Measurements from ENCODE around the gene MARCKS. TPM values are rescaled to one million over a fixed set of nuclear protein-coding genes. Genes with fewer than 3 reads are reported as not detected.

The MARCKS gene
- total and polyA plus RNA-seq, 2 of the 13 experiments (the other 11 are each of a cell fraction or from before 2014, with no cell fraction given): 30.5 to 39.5 TPM

DNA sequence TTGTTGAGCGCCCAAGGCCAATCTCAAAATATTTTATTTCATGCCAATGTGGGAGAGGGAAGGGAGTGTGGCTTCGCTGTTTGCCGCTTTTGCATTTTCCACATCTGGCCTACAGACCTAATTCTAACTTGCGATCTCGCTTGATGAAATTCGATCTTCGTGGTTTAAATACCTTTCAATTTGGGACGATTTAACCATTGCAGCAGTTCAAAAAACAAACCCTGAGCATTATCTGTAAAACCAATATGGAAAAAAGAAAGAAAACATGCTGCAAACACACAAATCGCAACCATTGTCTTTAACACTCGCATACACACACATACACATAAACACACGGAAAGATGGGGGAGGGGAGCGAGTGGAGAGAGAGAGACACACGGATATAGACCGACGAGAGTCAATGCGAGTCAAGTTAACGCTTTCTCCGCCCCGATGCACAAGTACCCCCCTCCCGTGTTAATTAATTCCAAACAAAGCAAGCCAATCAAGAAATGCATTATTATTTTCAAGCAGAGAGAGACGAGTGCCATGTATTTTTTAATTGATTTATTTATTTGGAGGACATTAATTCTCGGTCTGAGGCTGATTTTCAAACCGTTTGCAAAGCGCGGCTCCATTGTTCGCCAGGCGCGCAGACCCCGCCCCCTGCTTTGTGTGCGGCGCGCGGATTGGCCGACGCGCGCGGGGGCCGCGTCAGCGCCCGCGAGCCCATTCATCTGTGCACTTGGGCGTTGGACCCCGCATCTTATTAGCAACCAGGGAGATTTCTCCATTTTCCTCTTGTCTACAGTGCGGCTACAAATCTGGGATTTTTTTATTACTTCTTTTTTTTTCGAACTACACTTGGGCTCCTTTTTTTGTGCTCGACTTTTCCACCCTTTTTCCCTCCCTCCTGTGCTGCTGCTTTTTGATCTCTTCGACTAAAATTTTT lies at the start of gene MARCKS (continued):
- peak; percentile 58 for TF ChIP-seq ZNF124 (CRISPR knock-in tag; IDR thresholded peaks at IDR 0.05)
- TF ChIP-seq RFX5 (IDR thresholded peaks at IDR 0.05; ENCODE audit: low read depth, low read length): 0 out of 2 replicates have a peak, but pooled peaks have one; percentile 18
- TF ChIP-seq SIN3A (IDR thresholded peaks at IDR 0.05; ENCODE audit: borderline replicate concordance, low read depth, low read length): peak; percentile 69; the same call in 1 of the 2 replicates
- TF ChIP-seq PHF20 (CRISPR knock-in tag; IDR thresholded peaks at IDR 0.05): 0 out of 2 replicates have a peak, but pooled peaks have one; percentile 20
- no peak for TF ChIP-seq NFE2 (CRISPR knock-in tag; IDR thresholded peaks at IDR 0.05)
- TF ChIP-seq GATAD2A (CRISPR knock-in tag; IDR thresholded peaks at IDR 0.05): no peak
- TF ChIP-seq MXI1 (IDR thresholded peaks at IDR 0.05; ENCODE audit: borderline replicate concordance, low read depth, low read length): peak; percentile 8; the same call in 1 of the 3 replicates
- TF ChIP-seq ZFP37 (CRISPR knock-in tag; IDR thresholded peaks at IDR 0.05; ENCODE audit: borderline replicate concordance): no peak; the same call in 1 of the 2 replicates
- TF ChIP-seq, protein P1, sequence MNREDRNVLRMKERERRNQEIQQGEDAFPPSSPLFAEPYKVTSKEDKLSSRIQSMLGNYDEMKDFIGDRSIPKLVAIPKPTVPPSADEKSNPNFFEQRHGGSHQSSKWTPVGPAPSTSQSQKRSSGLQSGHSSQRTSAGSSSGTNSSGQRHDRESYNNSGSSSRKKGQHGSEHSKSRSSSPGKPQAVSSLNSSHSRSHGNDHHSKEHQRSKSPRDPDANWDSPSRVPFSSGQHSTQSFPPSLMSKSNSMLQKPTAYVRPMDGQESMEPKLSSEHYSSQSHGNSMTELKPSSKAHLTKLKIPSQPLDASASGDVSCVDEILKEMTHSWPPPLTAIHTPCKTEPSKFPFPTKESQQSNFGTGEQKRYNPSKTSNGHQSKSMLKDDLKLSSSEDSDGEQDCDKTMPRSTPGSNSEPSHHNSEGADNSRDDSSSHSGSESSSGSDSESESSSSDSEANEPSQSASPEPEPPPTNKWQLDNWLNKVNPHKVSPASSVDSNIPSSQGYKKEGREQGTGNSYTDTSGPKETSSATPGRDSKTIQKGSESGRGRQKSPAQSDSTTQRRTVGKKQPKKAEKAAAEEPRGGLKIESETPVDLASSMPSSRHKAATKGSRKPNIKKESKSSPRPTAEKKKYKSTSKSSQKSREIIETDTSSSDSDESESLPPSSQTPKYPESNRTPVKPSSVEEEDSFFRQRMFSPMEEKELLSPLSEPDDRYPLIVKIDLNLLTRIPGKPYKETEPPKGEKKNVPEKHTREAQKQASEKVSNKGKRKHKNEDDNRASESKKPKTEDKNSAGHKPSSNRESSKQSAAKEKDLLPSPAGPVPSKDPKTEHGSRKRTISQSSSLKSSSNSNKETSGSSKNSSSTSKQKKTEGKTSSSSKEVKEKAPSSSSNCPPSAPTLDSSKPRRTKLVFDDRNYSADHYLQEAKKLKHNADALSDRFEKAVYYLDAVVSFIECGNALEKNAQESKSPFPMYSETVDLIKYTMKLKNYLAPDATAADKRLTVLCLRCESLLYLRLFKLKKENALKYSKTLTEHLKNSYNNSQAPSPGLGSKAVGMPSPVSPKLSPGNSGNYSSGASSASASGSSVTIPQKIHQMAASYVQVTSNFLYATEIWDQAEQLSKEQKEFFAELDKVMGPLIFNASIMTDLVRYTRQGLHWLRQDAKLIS (CRISPR knock-in tag; IDR thresholded peaks at IDR 0.05): peak; percentile 41; the same call in 1 of the 2 replicates
- no peak for TF ChIP-seq ZSCAN31 (CRISPR knock-in tag; IDR thresholded peaks at IDR 0.05; ENCODE audit: low read depth)
- TF ChIP-seq RBFOX2 (IDR thresholded peaks at IDR 0.05; ENCODE audit: low read depth, low read length): peak; percentile 93
- TF ChIP-seq CHD2 (IDR thresholded peaks at IDR 0.05; ENCODE audit: low read depth, low read length): peak; percentile 33; the same call in 1 of the 2 replicates
- TF ChIP-seq ZC3H13 (CRISPR knock-in tag; IDR thresholded peaks at IDR 0.05): peak; percentile 15; the same call in 1 of the 2 replicates
- TF ChIP-seq NR2F1 (CRISPR knock-in tag; IDR thresholded peaks at IDR 0.05): no peak
- TF ChIP-seq HIVEP1 (CRISPR knock-in tag; IDR thresholded peaks at IDR 0.05): no peak
- peak; percentile 63; the same call in 1 of the 2 replicates for TF ChIP-seq TGIF2 (CRISPR knock-in tag; IDR thresholded peaks at IDR 0.05)
- no peak for TF ChIP-seq BHLHE40 (IDR thresholded peaks at IDR 0.05; ENCODE audit: low read length)
- peak; percentile 37; the same call in 1 of the 2 replicates for TF ChIP-seq KDM5A (IDR thresholded peaks at IDR 0.05; ENCODE audit: borderline replicate concordance, low read length)
- TF ChIP-seq, protein P2, sequence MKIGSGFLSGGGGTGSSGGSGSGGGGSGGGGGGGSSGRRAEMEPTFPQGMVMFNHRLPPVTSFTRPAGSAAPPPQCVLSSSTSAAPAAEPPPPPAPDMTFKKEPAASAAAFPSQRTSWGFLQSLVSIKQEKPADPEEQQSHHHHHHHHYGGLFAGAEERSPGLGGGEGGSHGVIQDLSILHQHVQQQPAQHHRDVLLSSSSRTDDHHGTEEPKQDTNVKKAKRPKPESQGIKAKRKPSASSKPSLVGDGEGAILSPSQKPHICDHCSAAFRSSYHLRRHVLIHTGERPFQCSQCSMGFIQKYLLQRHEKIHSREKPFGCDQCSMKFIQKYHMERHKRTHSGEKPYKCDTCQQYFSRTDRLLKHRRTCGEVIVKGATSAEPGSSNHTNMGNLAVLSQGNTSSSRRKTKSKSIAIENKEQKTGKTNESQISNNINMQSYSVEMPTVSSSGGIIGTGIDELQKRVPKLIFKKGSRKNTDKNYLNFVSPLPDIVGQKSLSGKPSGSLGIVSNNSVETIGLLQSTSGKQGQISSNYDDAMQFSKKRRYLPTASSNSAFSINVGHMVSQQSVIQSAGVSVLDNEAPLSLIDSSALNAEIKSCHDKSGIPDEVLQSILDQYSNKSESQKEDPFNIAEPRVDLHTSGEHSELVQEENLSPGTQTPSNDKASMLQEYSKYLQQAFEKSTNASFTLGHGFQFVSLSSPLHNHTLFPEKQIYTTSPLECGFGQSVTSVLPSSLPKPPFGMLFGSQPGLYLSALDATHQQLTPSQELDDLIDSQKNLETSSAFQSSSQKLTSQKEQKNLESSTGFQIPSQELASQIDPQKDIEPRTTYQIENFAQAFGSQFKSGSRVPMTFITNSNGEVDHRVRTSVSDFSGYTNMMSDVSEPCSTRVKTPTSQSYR (CRISPR knock-in tag; IDR thresholded peaks at IDR 0.05; ENCODE audit: borderline replicate concordance): peak; percentile 97
- no peak for TF ChIP-seq NR2F6 (IDR thresholded peaks at IDR 0.05)
- 0 out of 2 replicates have a peak, but pooled peaks have one; percentile 5 for TF ChIP-seq NR2F6 (CRISPR knock-in tag; IDR thresholded peaks at IDR 0.05)
- TF ChIP-seq ZNF430 (CRISPR knock-in tag; IDR thresholded peaks at IDR 0.05): 0 out of 2 replicates have a peak, but pooled peaks have one; percentile 29
- 0 out of 2 replicates have a peak, but pooled peaks have one; percentile 39 for TF ChIP-seq ZNF850 (CRISPR knock-in tag; conservative IDR thresholded peaks at IDR 0.05)
- TF ChIP-seq POLR2G (IDR thresholded peaks at IDR 0.05; ENCODE audit: low read depth, low read length): peak; percentile 68; the same call in 1 of the 2 replicates
